ENCODE results near the gene SPOUT1. TPM values are rescaled to one million over a fixed set of nuclear protein-coding genes. Genes with fewer than 3 reads are reported as not detected.

Gene SPOUT1
- total RNA-seq, 1 donor from 2014 or later = 19.5 TPM

DNA sequence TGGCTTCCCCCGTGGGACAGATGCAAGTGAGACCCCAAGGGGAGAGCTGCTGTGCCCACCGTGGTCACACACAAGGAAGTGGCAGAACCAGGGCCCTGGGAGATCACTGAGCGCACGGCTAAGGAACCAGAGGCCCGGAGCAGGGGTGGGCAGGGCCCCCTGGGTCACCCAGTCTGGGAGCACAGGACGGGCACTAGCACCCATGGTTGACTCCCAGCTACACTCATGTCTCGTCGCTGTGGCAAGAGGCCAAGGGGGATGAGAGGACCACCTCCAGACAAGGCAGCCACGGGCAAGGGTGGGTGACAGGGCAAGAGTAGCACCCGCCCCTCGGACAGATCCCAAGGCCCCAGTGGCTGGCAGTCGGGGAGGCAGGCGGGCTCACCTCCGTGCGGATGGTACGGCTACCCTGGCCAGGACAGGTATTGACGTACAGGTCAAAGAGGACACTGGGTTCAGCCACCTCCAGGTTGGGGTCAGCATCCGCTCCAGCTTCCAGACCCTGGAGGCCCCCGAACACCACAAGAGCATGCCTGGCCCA lies 6.2 kb downstream of the SPOUT1 start:
- Histone ChIP-seq H2AFZ (ENCODE audit: low read depth, low read length) (no peak overlapping the region), H3K4me1 (ENCODE audit: insufficient read depth, low read length) (peaks cover 9% of the 10 kb centered on the region), H4K20me1 (ENCODE audit: insufficient read depth, low read length) (peaks cover 36% of the 10 kb centered on the region), H3K4me2 (ENCODE audit: low read length) (no peak overlapping the region), H3K79me2 (ENCODE audit: insufficient read depth, low read length) (peaks cover 11% of the 10 kb centered on the region), H3K9me3 (ENCODE audit: insufficient read depth, low read depth, low read length) (no peaks in the 10 kb centered on the region), H3K27ac (ENCODE audit: low read depth, low read length) (no peak overlapping the region), H3K36me3 (ENCODE audit: insufficient read depth, low read length) (peaks cover 12% of the 10 kb centered on the region), H3K9ac (ENCODE audit: low read length) (no peak overlapping the region), H3K27me3 (ENCODE audit: insufficient read depth, low read length) (no peaks in the 10 kb centered on the region), H3K4me3 (ENCODE audit: insufficient read depth, low read depth, low read length) (no peak overlapping the region)
- Mint-ChIP-seq H3K4me1 (ENCODE audit: low read depth, unreplicated experiment) (peaks cover 2% of the 10 kb centered on the region), H3K9me3 (ENCODE audit: unreplicated experiment) (no peaks in the 10 kb centered on the region), H3K27me3 (ENCODE audit: low read depth, unreplicated experiment) (no peaks in the 10 kb centered on the region), H3K4me3 (ENCODE audit: unreplicated experiment) (no peak overlapping the region), H3K36me3 (ENCODE audit: low read depth, unreplicated experiment) (peaks cover 7% of the 10 kb centered on the region), H3K27ac (ENCODE audit: unreplicated experiment) (no peak overlapping the region)
- FAIRE-seq (no peak), DNase-seq (ENCODE audit: low read depth) (no peak)
- TF ChIP-seq, protein P1, sequence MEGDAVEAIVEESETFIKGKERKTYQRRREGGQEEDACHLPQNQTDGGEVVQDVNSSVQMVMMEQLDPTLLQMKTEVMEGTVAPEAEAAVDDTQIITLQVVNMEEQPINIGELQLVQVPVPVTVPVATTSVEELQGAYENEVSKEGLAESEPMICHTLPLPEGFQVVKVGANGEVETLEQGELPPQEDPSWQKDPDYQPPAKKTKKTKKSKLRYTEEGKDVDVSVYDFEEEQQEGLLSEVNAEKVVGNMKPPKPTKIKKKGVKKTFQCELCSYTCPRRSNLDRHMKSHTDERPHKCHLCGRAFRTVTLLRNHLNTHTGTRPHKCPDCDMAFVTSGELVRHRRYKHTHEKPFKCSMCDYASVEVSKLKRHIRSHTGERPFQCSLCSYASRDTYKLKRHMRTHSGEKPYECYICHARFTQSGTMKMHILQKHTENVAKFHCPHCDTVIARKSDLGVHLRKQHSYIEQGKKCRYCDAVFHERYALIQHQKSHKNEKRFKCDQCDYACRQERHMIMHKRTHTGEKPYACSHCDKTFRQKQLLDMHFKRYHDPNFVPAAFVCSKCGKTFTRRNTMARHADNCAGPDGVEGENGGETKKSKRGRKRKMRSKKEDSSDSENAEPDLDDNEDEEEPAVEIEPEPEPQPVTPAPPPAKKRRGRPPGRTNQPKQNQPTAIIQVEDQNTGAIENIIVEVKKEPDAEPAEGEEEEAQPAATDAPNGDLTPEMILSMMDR (IDR thresholded peaks at IDR 0.05; ENCODE audit: insufficient read depth, low read depth, low read length) = no peak
- TF ChIP-seq EZH2 (IDR thresholded peaks at IDR 0.05; ENCODE audit: insufficient read depth, low read length) = no peak

DNA sequence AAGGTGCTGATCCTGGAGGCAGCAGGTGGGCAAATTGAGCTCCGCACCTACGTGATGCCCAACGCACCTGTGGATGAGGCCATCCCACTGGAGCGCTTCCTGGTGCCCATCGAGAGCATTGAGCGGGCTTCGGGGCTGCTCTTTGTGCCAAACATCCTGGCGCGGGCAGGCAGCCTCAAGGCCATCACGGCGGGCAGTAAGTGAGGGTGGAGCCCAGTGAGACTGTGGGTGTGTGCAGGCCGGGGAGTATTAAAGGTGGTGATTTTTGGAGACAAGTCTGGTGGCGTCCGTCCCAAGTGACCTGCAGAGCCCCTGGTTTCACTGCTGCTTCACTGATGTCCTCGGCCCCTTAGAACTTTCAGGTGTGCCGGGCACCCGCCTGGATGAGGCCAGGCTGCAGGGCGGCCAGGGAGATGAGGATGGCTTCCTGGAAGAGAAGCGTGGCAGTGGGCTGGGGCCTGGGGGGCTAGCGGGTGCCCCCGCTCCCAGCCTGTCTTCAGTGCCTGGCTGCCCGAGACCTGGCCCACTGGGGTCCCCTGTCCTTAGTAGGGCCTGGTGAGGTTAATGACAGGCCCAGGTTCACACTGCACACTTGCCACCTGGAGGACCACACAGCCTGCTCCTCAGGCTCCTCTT lies 7.1 kb downstream of the SPOUT1 start:
- H3K27me3 ChIP-seq (ENCODE audit: insufficient read depth, low read length) = no peaks in the 10 kb centered on the region
- no peak for TF ChIP-seq EZH2 (IDR thresholded peaks at IDR 0.05; ENCODE audit: insufficient read depth, low read length)
- H3K9me3 Mint-ChIP-seq (ENCODE audit: unreplicated experiment) = no peaks in the 10 kb centered on the region
- H3K4me2 ChIP-seq (ENCODE audit: low read length) = no peak overlapping the region
- H3K36me3 ChIP-seq (ENCODE audit: insufficient read depth, low read length) = peaks cover 9% of the 10 kb centered on the region
- H3K4me3 Mint-ChIP-seq (ENCODE audit: unreplicated experiment) = no peak overlapping the region
- H2AFZ ChIP-seq (ENCODE audit: low read depth, low read length) = no peak overlapping the region
- H3K36me3 Mint-ChIP-seq (ENCODE audit: low read depth, unreplicated experiment) = peaks cover 7% of the 10 kb centered on the region
- H3K9me3 ChIP-seq (ENCODE audit: insufficient read depth, low read depth, low read length) = no peaks in the 10 kb centered on the region
- no peak overlapping the region for H3K9ac ChIP-seq (ENCODE audit: low read length)
- peaks cover 5% of the 10 kb centered on the region for H3K79me2 ChIP-seq (ENCODE audit: insufficient read depth, low read length)
- peaks cover 2% of the 10 kb centered on the region for H3K4me1 Mint-ChIP-seq (ENCODE audit: low read depth, unreplicated experiment)
- H3K27ac Mint-ChIP-seq (ENCODE audit: unreplicated experiment) = no peak overlapping the region
- FAIRE-seq (no peak), DNase-seq (ENCODE audit: low read depth) (no peak)
- H3K27me3 Mint-ChIP-seq (ENCODE audit: low read depth, unreplicated experiment) = no peaks in the 10 kb centered on the region
- H4K20me1 ChIP-seq (ENCODE audit: insufficient read depth, low read length) = peaks cover 33% of the 10 kb centered on the region
- no peak overlapping the region for H3K4me3 ChIP-seq (ENCODE audit: insufficient read depth, low read depth, low read length)
- H3K4me1 ChIP-seq (ENCODE audit: insufficient read depth, low read length) = peaks cover 8% of the 10 kb centered on the region
- H3K27ac ChIP-seq (ENCODE audit: low read depth, low read length) = no peak overlapping the region

DNA sequence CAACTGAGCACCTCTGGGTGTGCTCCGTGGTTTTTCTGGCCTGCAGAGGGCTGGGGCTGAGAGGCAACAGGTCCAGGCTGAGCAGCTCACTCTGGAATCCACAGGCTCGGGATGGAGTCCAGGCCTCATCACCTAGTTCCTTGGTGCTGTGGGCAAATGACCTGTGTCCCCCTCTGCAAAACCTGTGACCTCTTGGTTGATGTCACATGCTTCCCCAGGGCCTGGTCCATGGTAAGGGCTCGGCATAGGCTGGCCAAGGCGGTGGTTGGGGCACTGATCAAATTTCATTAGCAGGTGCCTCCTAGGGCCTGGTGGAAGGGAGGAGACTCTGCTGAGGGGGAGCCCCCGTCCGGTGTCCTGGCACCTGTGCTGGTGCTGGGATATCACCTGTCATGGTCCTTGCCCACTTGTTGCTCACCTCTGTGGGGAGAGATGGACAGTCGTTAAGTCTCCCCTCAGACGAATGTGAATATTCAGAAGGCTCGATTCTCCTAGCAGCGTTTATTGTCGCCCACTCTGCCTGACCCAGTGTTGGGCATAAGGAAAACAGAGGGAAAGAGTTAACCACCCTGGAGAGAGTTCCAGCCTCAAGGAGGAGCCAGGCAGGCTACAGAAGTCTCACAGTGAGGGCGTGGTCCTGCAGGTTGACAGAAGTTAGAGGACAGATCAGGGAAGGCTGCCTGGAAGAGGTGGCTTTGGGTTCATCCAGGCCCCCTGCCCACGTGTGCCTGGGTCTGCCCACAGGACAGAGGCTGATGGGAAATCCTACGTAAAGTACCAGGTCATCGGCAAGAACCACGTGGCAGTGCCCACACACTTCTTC lies 7.8 kb downstream of the SPOUT1 start:
- Histone ChIP-seq H4K20me1 (ENCODE audit: insufficient read depth, low read length) (peaks cover 33% of the 10 kb centered on the region), H3K79me2 (ENCODE audit: insufficient read depth, low read length) (peaks cover 3% of the 10 kb centered on the region), H3K36me3 (ENCODE audit: insufficient read depth, low read length) (peaks cover 9% of the 10 kb centered on the region), H3K9me3 (ENCODE audit: insufficient read depth, low read depth, low read length) (no peaks in the 10 kb centered on the region), H3K4me1 (ENCODE audit: insufficient read depth, low read length) (peaks cover 8% of the 10 kb centered on the region), H3K4me3 (ENCODE audit: insufficient read depth, low read depth, low read length) (no peak overlapping the region), H2AFZ (ENCODE audit: low read depth, low read length) (no peak overlapping the region), H3K9ac (ENCODE audit: low read length) (no peak overlapping the region), H3K4me2 (ENCODE audit: low read length) (no peak overlapping the region), H3K27me3 (ENCODE audit: insufficient read depth, low read length) (no peaks in the 10 kb centered on the region), H3K27ac (ENCODE audit: low read depth, low read length) (no peak overlapping the region)
- Mint-ChIP-seq H3K27ac (ENCODE audit: unreplicated experiment) (no peak overlapping the region), H3K27me3 (ENCODE audit: low read depth, unreplicated experiment) (no peaks in the 10 kb centered on the region), H3K4me3 (ENCODE audit: unreplicated experiment) (no peak overlapping the region), H3K36me3 (ENCODE audit: low read depth, unreplicated experiment) (peaks cover 4% of the 10 kb centered on the region), H3K4me1 (ENCODE audit: low read depth, unreplicated experiment) (peaks cover 2% of the 10 kb centered on the region), H3K9me3 (ENCODE audit: unreplicated experiment) (no peaks in the 10 kb centered on the region)
- no peak for DNase-seq (ENCODE audit: low read depth)
- TF ChIP-seq, protein P1 (IDR thresholded peaks at IDR 0.05; ENCODE audit: insufficient read depth, low read depth, low read length) = no peak
- TF ChIP-seq EZH2 (IDR thresholded peaks at IDR 0.05; ENCODE audit: insufficient read depth, low read length) = no peak
- FAIRE-seq = no peak

Data from astrocyte (in vitro differentiated cells and primary cell).